NOMO-1 treated with dmso at 0.1 percent for 144 hours (cell line): ENCODE results near the gene RANBP1.

Experiments used
- DNase-seq: peaks from one replicate; lab custom pipeline; 2025; ENCODE audit not compliant: unreplicated experiment; lab: John Stamatoyannopoulos, UW

The RANBP1 gene

DNA sequence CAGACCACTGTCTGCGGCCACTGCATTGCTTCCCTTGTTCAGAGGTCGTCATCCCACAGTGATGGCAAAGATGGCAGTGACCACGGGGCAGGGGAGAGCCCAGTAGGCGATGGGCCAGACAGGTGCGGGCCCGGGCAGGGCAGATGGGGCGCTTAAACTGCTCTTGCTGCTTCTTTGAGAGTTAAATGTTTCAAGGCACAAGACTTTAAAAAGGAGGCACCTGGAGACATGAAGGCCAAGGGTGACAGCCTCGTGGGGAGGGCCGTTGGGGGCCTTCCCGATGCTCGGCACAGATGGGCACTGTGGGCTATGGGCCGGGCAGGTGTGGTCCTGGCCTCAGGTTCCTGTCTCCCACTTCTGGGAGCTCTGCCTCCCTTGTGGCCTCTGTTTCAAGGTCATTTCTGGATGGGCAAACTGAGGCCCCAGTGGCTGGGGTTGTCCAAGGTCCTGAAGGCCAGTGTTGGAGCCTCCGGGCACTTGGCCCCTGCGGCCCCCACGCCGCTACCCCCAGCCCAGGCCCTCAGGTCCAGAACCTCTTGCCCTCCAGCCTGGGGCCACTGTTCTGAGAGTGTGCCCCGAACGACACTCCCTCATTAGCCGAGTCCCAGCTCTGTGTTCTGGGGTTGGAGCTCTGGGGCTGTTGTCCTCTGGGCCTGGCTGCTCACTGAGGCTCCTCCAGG, 51.9 kb downstream of the RANBP1 start:
- DNase-seq, result no peak

DNA sequence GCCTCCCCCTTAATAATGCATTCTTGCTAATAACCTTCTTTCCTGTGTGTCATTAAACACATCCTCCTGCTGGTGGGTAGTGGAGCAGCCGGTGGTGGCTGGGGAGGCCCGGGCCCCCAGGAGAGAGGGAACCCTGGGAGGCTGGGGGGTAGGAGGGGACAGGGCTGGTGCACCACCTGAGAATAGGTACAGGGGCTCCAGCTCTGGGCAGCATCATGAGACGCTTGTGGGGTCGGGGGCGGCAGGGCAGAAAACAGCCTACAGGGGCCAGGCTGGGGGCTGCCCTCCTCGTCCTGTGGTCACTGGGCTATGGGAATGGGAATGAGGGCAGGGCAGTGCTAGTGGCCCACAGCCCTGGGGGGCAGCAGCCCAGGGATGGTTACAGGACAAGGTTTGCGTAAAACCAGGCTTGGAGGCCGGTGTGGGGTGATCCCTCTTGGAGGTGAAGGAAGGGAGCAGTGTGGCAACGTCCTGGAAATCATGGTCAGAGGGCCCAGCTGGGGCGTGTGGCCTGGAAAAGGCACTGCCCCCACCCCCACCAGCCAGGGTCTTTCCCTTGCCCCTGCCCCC, 53.4 kb downstream of the RANBP1 start:
- DNase-seq, result no peak

DNA sequence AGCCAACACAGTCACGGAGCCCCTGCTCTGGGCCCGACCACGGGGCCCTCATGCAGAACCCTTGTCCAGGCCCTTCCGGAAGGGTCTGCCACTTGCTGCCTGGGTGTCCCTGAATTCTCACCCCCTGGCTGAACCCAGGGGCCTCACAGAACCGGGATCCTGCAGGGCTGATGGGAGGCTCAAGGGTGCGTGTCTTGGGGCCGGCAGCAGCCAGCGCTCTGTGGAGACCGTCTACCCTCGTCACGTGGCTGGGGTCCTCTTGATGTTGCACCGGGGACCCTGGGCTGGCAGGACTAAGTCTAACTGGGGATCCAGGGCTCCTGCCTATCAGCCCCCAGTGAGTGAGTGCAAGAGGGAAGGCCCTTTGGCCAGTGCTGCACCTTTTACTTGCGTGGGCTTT, 54.3 kb downstream of the RANBP1 start:
- DNase-seq, result no peak

DNA sequence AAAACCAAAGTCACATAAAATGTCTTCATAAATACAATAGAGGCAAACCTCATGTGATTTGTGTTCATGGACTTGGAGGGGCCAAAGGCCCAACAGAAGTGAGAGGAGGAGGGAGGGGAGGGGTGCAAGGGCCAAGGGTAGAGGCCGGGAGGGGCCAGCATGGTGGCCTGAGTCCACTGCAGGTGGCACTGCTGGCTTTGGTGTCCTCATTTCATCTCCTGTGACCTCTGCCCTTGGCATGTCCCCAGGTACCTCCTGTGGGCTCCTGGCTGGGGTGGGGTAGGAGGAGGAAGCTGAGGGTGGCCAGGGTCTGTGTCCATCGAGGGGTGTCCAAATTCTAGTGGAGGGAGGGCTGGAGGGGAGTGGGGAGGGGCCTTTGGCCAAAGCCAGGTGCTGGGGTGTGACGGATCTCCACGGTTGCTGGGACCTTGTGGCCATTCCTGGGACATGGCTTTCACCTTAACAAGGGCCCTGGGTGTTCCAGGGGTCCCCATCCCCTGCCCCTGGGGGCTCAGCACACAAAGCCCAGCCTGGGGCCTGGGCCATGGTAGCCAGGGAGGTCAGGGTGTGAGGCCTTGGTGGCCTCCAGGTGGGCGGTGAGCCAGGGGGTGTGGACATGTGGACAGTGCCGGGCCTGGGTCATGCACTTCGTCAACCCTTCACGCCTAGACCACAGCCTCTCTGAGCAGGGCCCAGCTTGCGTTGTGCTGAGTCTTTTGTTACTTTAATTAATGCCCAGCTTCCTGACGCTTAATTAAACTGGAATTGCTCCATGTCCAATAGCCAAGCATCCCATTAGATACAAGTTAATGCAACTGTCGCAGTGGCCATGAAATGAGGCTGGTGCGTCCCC, 55.6 kb downstream of the RANBP1 start:
- no peak for DNase-seq

DNA sequence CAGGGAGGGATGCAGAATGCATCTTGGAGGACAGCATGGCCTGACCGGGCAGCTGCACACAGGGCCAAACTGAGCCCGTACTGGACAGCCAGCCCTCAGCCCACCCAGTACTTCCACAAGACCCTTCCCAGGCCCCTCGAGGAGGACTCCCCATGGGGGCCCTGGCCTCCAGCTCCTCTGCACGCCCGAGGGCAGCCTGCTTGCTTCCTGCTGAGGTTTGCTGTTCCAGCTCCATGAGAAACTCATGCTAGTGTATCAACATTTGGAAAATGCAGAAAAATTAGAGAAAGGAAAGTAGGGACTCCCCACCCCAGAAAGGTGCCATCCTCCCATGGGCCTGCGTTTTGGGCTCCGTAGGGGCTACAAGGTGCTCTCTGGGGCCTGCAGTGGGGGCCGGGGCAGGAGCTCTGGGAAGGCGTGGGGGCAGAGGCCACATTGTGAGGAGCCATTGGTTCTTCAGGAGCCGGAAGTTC, 56.3 kb downstream of the RANBP1 start:
- DNase-seq, result no peak

DNA sequence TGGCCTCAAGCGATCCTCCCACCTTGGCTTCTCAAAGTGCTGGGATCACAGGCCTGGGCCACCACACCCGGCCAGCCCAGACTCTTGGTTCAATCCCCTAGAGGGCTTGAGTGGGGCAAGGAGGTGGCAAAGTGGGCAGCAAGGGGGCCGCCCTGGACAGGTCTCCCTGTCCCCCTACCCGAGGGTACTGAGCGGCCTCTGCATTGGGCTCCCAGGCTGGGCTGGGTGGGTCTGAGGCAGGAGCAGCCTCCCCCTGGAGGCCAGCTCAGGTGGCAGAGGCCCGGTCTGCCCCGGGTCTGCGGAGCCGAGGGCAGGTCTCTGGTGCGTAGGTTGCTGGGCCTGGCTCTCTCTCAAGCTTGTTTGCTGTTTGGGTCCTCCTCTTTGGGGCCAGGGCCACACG, 57.3 kb downstream of the RANBP1 start:
- DNase-seq, result no peak

DNA sequence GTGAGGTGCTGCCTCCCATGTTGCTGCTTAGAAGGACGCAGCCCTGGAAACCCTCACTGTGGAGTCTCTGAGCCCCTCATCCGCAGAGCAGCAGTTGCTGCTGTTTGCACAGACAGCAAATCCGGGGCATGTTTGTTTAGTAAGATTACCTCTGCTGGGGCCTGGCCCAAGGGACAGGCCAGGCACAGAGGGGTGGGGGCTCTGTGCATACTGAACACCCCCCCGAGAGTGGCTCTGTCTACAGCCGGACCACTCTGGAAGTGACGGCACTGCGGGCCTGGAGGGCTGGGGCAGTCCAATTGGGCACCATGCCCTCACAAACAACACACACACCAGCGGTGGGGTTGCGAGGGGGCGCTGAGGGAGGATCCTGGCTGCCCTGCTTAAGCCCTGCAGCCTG, 57.9 kb downstream of the RANBP1 start:
- DNase-seq, result no peak

DNA sequence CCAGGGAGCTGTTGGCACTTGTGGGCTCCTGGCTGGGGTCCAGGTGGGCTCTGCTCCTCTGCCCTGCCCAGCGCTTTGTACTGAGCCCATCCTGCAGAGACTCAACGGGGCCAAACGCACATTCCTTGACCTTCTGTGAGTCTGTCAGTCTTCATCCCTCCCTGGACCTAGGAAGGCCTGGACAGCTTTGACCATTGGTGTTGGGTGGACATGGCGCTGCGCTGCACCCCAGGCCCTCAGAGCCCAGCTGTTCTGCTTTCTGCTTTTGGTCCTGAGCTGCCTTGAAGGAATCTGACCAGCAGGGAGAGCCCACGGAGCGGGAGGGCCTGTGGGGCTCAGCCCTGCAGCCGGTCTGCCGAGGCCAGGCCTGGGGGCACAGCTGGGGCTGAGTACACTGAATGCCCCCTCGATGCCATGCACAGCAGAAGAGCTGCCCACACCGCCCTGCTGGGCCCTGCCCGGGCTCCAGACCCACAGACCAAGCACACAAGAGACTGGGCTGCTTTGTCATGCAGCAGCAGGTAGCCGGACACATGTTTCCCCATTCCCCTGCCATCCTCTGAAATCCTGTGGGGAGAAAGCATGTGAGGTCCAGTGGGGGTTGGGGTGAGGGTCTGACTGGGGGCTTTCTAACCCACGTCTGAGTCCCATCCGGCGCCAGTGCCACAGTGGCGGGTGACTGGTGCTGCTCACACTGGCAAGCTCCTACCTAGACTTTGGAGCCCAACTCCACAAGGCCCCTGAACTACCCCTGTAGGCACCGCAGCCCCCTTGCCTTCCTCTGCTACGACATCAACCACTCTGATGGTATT, 59.1 kb downstream of the RANBP1 start:
- no peak for DNase-seq

DNA sequence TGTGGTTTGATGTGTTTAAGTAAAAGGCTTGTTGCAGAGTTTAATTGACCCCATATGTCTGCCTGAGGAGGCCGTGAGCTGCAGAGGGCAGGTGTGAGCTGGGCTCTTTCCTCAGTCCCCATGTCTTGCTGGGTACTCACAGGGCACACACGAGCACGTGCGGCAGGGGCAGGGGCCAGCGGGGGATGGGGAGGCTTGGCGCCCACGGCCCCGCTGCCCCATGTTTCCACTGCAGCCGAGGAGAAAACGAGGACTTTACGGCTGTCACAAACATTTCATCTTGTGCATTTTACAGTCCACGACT, 59.6 kb downstream of the RANBP1 start:
- no peak for DNase-seq

DNA sequence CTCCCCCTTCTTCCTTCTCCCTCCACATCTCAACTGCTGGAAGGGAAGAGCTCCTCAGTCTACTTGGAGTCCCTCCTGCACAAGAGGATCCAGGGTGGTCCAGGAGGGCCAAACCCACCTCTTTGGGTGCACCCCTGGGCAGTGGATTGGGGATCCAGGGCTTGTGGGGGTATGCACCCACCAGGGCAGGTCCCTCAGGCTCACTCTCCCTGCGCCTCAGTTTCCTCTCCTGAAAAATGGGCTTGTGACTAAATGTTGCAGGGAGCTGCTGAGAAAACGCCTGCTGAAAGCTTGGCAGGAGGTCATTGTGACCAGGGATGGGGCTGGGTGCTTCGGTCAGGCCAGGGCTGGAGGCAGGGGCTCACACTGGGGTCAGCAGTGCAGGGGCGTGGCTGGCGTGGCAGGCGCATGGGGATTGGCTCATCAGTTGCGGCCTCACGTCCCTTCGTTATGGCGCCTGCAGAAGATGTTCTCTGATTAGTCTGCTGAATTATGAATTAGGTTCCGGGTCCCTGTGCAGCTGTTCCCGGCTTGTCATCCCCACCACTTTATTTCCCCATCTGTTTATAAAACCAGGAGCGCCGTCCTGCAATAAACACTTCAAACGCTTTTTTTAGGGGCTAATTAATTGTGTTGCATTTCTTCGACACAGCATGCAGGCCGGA, 60.6 kb downstream of the RANBP1 start:
- DNase-seq, result no peak
